ENCODE measurements around the gene ZNF345.

ZNF345 gene

GRCh38 chr19:36918090-36918489 lies 67.4 kb downstream of the ZNF345 start:
- DNase-seq (ENCODE audit: low spot score), result no peak

All from Ammon's horn (tissue), 1 donor.